Neutrophil (primary cell): ENCODE measurements around the gene CCDC198.

Experiments
- H3K27ac ChIP-seq: fragments of 200-600 bp; sonication (generic); 2 replicates; pipeline ENCODE4 v1.5.1; 2016; ENCODE audit warnings: mild to moderate bottlenecking, moderate library complexity
- H3K27me3 ChIP-seq: fragments of 200-600 bp; sonication (generic); 2 replicates; pipeline ENCODE4 v1.6.0; 2016; ENCODE audit warnings: mild to moderate bottlenecking
- H3K36me3 ChIP-seq: fragments of 200-600 bp; sonication (generic); 2 replicates; pipeline ENCODE4 v1.5.1; 2017
- H3K4me1 ChIP-seq, 2 experiments: fragments of 200-600 bp in 1 of 2; sonication (generic) in 1 of 2; 1 replicate in 1 of 2; 2 replicates in 1 of 2; pipeline versions ENCODE4 v1.5.1 to v1.6.1; 2013 to 2016; ENCODE audit warnings: low read depth in 1 of 2, low read length in 1 of 2, mild to moderate bottlenecking in 1 of 2, moderate library complexity in 1 of 2; ENCODE audit not compliant: control insufficient read depth in 1 of 2, insufficient read depth in 1 of 2
- H3K4me3 ChIP-seq, 2 experiments: fragments of 200-600 bp in 1 of 2; sonication (generic) in 1 of 2; 1 replicate in 1 of 2; 2 replicates in 1 of 2; pipeline ENCODE4 v1.5.1; 2013 to 2016; ENCODE audit warnings: low read depth in 1 of 2, low read length in 1 of 2, mild to moderate bottlenecking in 1 of 2, moderate library complexity in 1 of 2
- H3K9me3 ChIP-seq: fragments of 200-600 bp; sonication (generic); 2 replicates; pipeline ENCODE4 v1.5.1; 2016
- CTCF ChIP-seq: fragments of 200-600 bp; sonication (generic); IDR thresholded peaks from 2 replicates; pipeline ENCODE4 v1.5.1; 2016; ENCODE audit warnings: antibody characterized with exemption

The CCDC198 gene

DNA sequence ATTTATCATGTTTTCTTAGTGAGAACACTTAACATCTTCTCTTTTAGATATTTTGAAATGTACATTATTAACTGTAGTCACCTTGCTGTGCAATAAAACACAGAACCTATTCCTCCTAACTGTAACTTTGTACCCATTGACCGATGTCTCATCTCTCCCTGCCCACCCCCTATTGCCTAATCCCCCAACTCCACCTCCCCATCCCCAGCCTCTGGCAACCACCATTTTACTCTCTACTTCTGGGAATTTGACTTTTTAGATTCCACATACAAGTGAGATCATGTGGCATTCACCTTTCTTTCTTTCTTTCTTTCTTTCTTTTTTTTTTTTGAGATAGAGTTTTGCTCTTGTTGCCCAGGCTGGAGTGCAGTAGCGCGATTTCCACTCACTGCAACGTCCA lies 4.4 kb upstream of the CCDC198 start:
- Histone ChIP-seq H3K4me1 (no peaks in the 10 kb centered on the region), H3K36me3 (no peaks in the 10 kb centered on the region), H3K9me3 (no peaks in the 10 kb centered on the region), H3K27ac (no peak overlapping the region), H3K4me3 (no peak overlapping the region), H3K27me3 (no peaks in the 10 kb centered on the region)
- no peak for TF ChIP-seq CTCF

GRCh38 chr14:57495416-57495815 lies 1.8 kb upstream of the CCDC198 start:
- no peak overlapping the region for H3K4me3 ChIP-seq
- no peaks in the 10 kb centered on the region for H3K27me3 ChIP-seq
- H3K36me3 ChIP-seq = no peaks in the 10 kb centered on the region
- no peak for TF ChIP-seq CTCF
- H3K4me1 ChIP-seq = no peaks in the 10 kb centered on the region
- H3K9me3 ChIP-seq = no peaks in the 10 kb centered on the region
- no peak overlapping the region for H3K27ac ChIP-seq

- Histone ChIP-seq H3K4me1 (no peaks in the 10 kb centered on the region), H3K27ac (no peak overlapping the region), H3K27me3 (no peaks in the 10 kb centered on the region), H3K4me3 (no peak overlapping the region), H3K9me3 (no peaks in the 10 kb centered on the region), H3K36me3 (no peaks in the 10 kb centered on the region)
- no peak for TF ChIP-seq CTCF
Measured at GRCh38 chr14:57492859-57493258, 798 bp downstream of the CCDC198 start.

DNA sequence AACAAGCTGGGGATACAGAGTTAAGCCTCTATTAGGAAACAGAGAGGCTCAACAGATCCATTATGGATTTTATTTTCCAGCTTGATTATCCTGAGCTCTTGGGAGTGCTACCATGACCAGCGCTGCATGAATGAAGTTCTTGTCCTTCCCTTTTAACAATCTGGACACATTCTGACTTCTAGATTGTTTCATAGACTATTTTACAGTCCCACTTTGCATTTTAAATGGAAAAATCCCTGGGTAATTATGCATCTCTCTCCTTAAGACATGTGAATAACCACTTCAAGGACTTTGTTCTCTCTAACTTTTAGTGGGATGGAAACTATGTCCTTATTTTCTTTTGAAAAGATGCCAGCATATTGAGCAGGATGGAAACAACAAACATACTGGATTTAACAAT lies 2.0 kb downstream of the CCDC198 start:
- H3K27ac ChIP-seq = no peak overlapping the region
- H3K4me3 ChIP-seq = no peak overlapping the region
- H3K4me1 ChIP-seq = no peaks in the 10 kb centered on the region
- H3K36me3 ChIP-seq = no peaks in the 10 kb centered on the region
- no peaks in the 10 kb centered on the region for H3K9me3 ChIP-seq
- H3K27me3 ChIP-seq = no peaks in the 10 kb centered on the region
- TF ChIP-seq CTCF = no peak

DNA sequence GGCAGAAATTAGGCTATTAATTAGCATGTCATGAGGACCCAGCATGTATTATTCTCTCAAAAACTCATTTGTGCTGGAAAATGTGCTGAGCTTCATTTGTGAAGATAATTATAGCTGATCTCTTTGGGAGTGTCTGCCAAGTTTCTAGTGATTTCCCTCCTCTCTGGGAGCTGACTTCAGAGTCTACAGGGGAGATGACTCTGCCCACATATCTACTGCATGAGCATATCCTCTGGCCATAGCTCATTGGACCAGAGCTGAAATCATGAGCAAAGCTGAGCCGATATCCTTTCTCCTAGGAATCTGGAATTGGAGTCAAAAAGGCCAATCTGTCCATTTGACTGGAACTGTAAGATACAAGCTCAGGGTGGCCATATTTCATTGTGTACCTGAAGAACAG lies 5.9 kb downstream of the CCDC198 start:
- Histone ChIP-seq H3K27ac (no peak overlapping the region), H3K4me3 (no peak overlapping the region), H3K36me3 (no peaks in the 10 kb centered on the region), H3K9me3 (no peaks in the 10 kb centered on the region), H3K27me3 (no peaks in the 10 kb centered on the region), H3K4me1 (no peaks in the 10 kb centered on the region)
- no peak for TF ChIP-seq CTCF

DNA sequence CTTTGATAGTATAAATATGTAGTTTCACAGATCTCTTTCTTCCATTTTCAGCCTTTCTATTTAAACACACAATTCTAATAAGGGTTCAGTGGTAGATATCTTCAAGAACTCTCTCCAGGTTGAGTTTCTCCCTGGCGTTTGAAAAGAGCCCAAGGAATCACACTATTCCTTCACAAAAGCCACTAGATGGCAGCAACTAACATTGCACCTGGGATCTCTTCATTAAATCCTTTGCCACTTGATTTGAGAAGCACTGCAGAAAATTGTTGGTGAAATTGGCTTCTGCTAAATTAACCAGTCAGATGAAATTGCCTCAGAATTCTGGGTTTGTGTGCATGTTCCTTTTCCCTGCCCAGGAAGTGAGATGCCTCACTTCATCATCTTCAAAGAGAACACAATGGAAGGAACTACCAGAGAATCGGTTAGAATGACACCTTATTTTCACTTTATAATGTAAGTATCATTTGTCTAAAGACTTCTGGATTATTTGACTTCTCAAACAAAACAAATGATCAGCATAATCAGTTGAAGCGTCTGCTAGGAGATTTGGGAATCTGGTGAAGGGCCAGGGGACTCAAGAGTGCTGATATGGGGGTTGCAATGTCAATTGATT lies 6.8 kb downstream of the CCDC198 start:
- H3K4me1 ChIP-seq = no peaks in the 10 kb centered on the region
- H3K27ac ChIP-seq = no peak overlapping the region
- no peaks in the 10 kb centered on the region for H3K27me3 ChIP-seq
- no peaks in the 10 kb centered on the region for H3K36me3 ChIP-seq
- no peak overlapping the region for H3K4me3 ChIP-seq
- no peaks in the 10 kb centered on the region for H3K9me3 ChIP-seq
- TF ChIP-seq CTCF = no peak
